ENCODE measurements around the gene FILIP1L.

The FILIP1L gene

DNA sequence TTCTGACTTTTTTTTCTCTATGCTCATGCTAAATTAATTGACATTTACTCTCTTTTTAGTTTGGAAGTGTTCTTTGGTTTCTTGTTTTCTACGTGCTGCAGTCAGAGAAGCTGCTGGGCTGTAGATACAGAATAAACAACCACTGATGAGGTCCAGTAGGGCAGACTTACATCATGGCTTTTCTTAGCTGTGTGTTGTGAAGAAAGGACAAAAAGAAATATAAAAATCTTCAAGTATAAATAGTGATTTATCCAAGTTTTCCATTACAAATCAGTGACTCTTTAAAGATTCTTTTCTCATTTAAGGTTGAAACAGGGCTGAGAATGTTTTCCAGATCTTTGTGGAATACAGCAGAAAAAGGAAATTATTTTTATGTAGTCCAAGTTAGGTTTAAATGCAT lies 174.4 kb downstream of the FILIP1L start:
- intact Hi-C loops (cut with DNase I; ENCODE audit: low total_unique reads): no loop called here
- TF ChIP-seq, protein P1, sequence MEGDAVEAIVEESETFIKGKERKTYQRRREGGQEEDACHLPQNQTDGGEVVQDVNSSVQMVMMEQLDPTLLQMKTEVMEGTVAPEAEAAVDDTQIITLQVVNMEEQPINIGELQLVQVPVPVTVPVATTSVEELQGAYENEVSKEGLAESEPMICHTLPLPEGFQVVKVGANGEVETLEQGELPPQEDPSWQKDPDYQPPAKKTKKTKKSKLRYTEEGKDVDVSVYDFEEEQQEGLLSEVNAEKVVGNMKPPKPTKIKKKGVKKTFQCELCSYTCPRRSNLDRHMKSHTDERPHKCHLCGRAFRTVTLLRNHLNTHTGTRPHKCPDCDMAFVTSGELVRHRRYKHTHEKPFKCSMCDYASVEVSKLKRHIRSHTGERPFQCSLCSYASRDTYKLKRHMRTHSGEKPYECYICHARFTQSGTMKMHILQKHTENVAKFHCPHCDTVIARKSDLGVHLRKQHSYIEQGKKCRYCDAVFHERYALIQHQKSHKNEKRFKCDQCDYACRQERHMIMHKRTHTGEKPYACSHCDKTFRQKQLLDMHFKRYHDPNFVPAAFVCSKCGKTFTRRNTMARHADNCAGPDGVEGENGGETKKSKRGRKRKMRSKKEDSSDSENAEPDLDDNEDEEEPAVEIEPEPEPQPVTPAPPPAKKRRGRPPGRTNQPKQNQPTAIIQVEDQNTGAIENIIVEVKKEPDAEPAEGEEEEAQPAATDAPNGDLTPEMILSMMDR (IDR thresholded peaks at IDR 0.05): no peak
- Histone ChIP-seq H3K4me3 (no peak overlapping the region), H3K9me3 (no peaks in the 10 kb centered on the region), H3K36me3 (no peaks in the 10 kb centered on the region), H3K27me3 (no peaks in the 10 kb centered on the region), H3K4me1 (peaks cover 0 to 97% (median 46%) of the 10 kb centered on the region in 4 donors), H3K27ac (peak overlapping the region; percentile 73 to 77)
- DNase-seq: no peak

DNA sequence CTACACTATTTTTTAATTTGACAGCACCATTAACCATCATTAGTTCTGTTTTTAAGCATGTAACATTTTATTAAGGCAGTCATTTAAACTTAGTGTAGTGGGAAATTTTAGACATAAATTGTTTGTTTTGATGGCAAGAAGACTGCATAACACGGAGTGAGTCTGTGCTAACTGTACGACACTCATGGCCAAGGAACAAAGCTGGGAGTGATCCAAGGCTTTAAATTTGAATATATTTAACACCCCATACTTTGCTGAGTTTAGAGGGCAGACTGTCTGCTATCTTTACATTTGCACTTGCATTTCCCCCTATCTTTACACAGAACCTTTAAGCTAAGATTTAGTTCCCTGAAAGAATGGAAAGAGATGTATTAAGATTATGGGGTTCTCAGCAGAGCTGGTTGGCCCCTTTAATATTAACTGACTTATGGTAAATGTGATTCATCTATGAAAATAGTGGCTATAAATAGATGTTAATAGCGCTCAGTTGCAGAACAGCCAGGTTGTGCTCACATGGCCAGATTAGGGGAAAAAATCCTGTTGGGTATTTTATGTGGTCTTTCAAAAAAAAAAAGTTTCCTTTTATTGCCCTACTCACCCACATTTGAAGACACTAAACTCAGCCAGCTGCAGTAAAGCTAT lies 175.9 kb downstream of the FILIP1L start:
- intact Hi-C loops (cut with DNase I; ENCODE audit: low total_unique reads): no loop called here
- Histone ChIP-seq H3K27me3 (no peaks in the 10 kb centered on the region), H3K9me3 (no peaks in the 10 kb centered on the region), H3K27ac (peak overlapping the region; percentile 73 to 77), H3K4me1 (peaks cover 0 to 87% (median 39%) of the 10 kb centered on the region in 4 donors), H3K36me3 (no peaks in the 10 kb centered on the region), H3K4me3 (peak overlapping the region in 1 of 2 donors; percentile 3)
- no peak for DNase-seq
- TF ChIP-seq, protein P1 (IDR thresholded peaks at IDR 0.05): no peak

DNA sequence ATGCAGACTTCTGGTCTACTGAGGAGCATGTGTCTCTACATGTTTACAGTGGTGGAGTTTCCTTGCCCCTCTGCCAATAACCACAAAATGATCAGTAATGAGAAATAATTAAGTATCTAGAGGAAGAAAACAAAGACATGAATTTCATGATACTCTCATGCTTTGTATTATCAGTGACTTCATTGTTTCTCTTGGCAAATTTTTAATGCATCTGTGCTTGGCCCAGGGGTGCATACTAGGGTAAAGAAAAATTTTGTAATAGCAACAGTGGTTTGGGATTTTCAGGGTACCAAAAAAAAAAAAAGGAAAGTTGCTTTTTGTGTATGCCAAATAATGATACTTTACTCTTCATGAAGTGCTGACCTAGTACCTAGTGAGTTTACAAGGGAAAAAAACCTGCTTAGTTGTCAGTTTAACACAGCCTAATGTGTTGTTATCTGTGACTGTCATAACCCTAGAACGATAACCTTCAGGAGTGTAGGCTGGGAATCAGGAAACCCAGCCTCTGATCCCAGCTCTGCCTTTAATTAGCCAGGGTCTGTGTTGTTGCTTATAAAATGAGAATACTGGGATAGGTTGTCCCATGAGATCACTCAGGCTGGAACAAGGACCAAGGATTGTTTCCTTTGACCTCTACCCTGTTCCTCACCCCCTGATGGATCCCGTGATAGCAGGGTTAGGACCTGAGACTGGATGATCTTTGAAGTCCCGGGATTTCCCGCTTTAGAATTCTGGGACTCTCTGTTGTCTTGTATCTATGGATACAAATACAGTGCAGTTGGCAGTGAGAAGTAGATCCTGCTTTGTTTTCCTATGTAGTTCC lies 179.1 kb downstream of the FILIP1L start:
- TF ChIP-seq, protein P1 (IDR thresholded peaks at IDR 0.05): no peak
- Histone ChIP-seq H3K9me3 (no peaks in the 10 kb centered on the region), H3K4me3 (no peak overlapping the region), H3K27me3 (no peaks in the 10 kb centered on the region), H3K36me3 (no peaks in the 10 kb centered on the region), H3K4me1 (peaks cover 0 to 80% (median 43%) of the 10 kb centered on the region in 4 donors), H3K27ac (peak overlapping the region; percentile 53 to 77)
- intact Hi-C loops (cut with DNase I; ENCODE audit: low total_unique reads): no loop called here
- DNase-seq: no peak

DNA sequence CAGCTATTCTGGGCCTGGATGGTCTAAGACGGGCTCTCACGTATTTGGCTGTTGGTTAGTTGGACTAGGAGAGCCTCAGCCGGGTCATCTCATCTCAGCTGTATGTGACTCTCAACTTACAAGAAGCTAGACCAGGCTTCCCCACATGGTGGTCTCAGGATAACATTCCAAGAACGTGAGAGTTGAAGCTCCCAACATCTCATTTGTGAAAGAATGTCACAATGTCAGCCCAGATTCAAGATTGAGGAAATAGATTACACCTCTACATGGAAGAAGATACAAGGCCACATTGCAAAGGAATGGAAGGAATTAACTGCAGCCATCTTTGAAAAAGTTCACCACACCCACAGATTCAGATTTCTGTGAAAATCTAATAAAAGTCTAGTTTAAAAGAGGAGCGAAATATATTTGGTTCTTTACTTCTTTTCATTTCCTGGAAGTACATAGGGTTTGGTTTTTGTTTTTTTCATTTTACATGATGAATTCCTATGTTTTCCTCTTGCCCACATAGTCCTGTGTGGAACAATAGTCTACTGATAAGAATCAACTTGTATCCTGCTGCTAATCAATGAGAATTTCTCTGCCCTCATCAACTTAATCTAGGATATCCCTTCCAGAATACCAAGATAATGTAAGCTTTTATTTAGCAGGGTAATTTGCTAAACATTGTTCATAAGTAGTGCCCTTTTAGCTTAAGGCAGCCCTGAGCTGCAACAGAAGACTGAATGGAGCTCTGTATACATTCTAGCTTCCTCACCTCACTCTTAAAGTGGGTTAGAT lies 180.1 kb downstream of the FILIP1L start:
- H3K4me3 ChIP-seq: no peak overlapping the region
- intact Hi-C loops (cut with DNase I; ENCODE audit: low total_unique reads): no loop called here
- DNase-seq: no peak
- H3K36me3 ChIP-seq: no peaks in the 10 kb centered on the region
- no peaks in the 10 kb centered on the region for H3K27me3 ChIP-seq
- TF ChIP-seq, protein P1 (IDR thresholded peaks at IDR 0.05): no peak
- H3K4me1 ChIP-seq: peaks cover 0 to 80% (median 40%) of the 10 kb centered on the region in 4 donors
- H3K27ac ChIP-seq: peak overlapping the region; percentile 53 to 77
- H3K9me3 ChIP-seq: no peaks in the 10 kb centered on the region

DNA sequence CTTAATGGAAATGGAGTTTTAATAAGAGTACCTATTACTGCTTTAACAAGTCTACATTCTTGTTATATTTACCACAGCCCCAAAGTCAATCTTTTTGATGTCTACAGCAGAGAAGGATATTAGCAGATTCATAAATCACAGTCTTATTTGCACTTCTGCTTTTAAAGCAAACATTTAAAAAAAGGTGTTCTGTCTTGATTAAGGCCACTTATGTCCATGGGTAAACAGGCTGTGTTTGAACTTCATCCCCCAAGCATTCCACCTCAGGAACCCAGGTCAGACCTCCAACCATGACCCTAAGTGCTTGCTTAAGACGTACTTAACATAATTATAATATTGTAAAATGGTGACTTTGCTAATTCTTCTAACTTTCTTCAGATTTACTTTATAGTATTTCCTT lies 183.2 kb downstream of the FILIP1L start:
- intact Hi-C loops (cut with DNase I; ENCODE audit: low total_unique reads): no loop called here
- Histone ChIP-seq H3K36me3 (no peaks in the 10 kb centered on the region), H3K27ac (peak overlapping the region; percentile 65 to 72), H3K4me1 (peaks cover 0 to 75% (median 31%) of the 10 kb centered on the region in 4 donors), H3K27me3 (no peaks in the 10 kb centered on the region), H3K4me3 (no peak overlapping the region), H3K9me3 (no peaks in the 10 kb centered on the region)
- no peak for DNase-seq
- TF ChIP-seq, protein P1 (IDR thresholded peaks at IDR 0.05): no peak
